A673 (cell line): ENCODE data around the gene SLC25A1.

Experiments
- CTCF ChIP-seq: fragments of 300-800, 200-600 bp; sonication (generic); conservative IDR thresholded peaks from 2 replicates; pipeline ENCODE4 v1.5.1; 2017; ENCODE audit warnings: low read depth, mild to moderate bottlenecking, antibody characterized with exemption, low read length, moderate library complexity, mixed read lengths
- EZH2 ChIP-seq: fragments of 200-600 bp; sonication (generic); IDR thresholded peaks from 2 replicates; pipeline ENCODE4 v1.6.1; 2017; ENCODE audit warnings: borderline replicate concordance, low read depth, mild to moderate bottlenecking, mixed read lengths, antibody characterized with exemption, low read length; ENCODE audit not compliant: poor library complexity, severe bottlenecking

GRCh38 chr22:19134176-19134831 is 44.2 kb downstream of the SLC25A1 start:
- TF ChIP-seq CTCF = no peak
- TF ChIP-seq EZH2 = no peak
